ENCODE results near the gene MDFI.

GRCh38 chr6:41622206-41622988 is 15.9 kb upstream of the MDFI start:
- no peak for TF ChIP-seq CTCF (IDR thresholded peaks at IDR 0.05; ENCODE audit: low read length)
- no peak for TF ChIP-seq EZH2 (IDR thresholded peaks at IDR 0.05; ENCODE audit: borderline replicate concordance, low read length)

Data from OCI-LY1 (cell line).